K562 (cell line): ENCODE measurements around the gene HAAO.

Experiments
- CBX8 ChIP-seq: fragments of 200-600 bp; sonication (generic); IDR thresholded peaks from 2 replicates; pipeline ENCODE4 v1.6.1; 2012; ENCODE audit warnings: borderline replicate concordance, mixed run types, low read depth, mild to moderate bottlenecking, moderate library complexity, mixed read lengths, low read length, control low read depth, inconsistent platforms; ENCODE audit not compliant: poor library complexity, severe bottlenecking; ENCODE audit errors: extremely low read depth
- EP300 ChIP-seq: IDR thresholded peaks from 2 replicates; pipeline ENCODE4 v1.6.1; 2012; ENCODE audit warnings: low read length, improper control_type of control experiment
- ESRRA ChIP-seq: fragments of 450-650 bp; IDR thresholded peaks from 2 replicates; pipeline ENCODE4 v1.6.1; 2014; ENCODE audit warnings: low read depth, mild to moderate bottlenecking, moderate library complexity, borderline replicate concordance
- MTA1 ChIP-seq: fragments of 450-650 bp; IDR thresholded peaks from 2 replicates; pipeline ENCODE4 v1.6.1; 2017; ENCODE audit warnings: borderline replicate concordance
- PHTF2 ChIP-seq: fragments of 250-450 bp; sonication (Bioruptor Pico); IDR thresholded peaks from 2 replicates; pipeline ENCODE4 v1.5.0; 2021; ENCODE audit warnings: mild to moderate bottlenecking
- RB1 ChIP-seq: fragments of 450-650 bp; IDR thresholded peaks from 2 replicates; pipeline ENCODE4 v1.6.1; 2017; ENCODE audit warnings: low read depth, mild to moderate bottlenecking
- TAF1 ChIP-seq: IDR thresholded peaks from 2 replicates; pipeline ENCODE4 v1.6.1; 2011; ENCODE audit warnings: mild to moderate bottlenecking, low read length, moderate library complexity; ENCODE audit not compliant: insufficient read depth, control insufficient read depth, severe bottlenecking; ENCODE audit errors: extremely low read depth
- THRAP3 ChIP-seq: fragments of 450-650 bp; IDR thresholded peaks from 2 replicates; pipeline ENCODE4 v1.6.1; 2016; ENCODE audit warnings: mild to moderate bottlenecking, inconsistent platforms, borderline replicate concordance
- ZFX ChIP-seq: sonication (generic); formaldehyde crosslinking; IDR thresholded peaks from 2 replicates; pipeline ENCODE4 v1.8.0; 2022; ENCODE audit warnings: mild to moderate bottlenecking, missing genetic modification reagents, moderate library complexity
- ZNF143 ChIP-seq: sonication (generic); formaldehyde crosslinking; IDR thresholded peaks from 2 replicates; pipeline ENCODE4 v1.9.0; 2022; ENCODE audit warnings: mild to moderate bottlenecking, missing genetic modification reagents
- ZNF274 ChIP-seq: IDR thresholded peaks from 2 replicates; pipeline ENCODE4 v1.6.1; 2011; ENCODE audit warnings: low read depth, mild to moderate bottlenecking, low read length, moderate library complexity, borderline replicate concordance
- ZNF76 ChIP-seq: fragments of 250-450 bp; sonication (Bioruptor Pico); IDR thresholded peaks from 2 replicates; pipeline ENCODE4 v1.4.0; 2020; ENCODE audit warnings: mild to moderate bottlenecking, moderate library complexity, borderline replicate concordance

- TF ChIP-seq THRAP3 = no peak
- no peak for TF ChIP-seq ESRRA
- no peak for TF ChIP-seq TAF1
- TF ChIP-seq ZNF274 = no peak
- no peak for TF ChIP-seq CBX8
- no peak for TF ChIP-seq ZFX (CRISPR knock-in tag)
- TF ChIP-seq EP300 = no peak
- no peak for TF ChIP-seq ZNF143
- no peak for TF ChIP-seq MTA1
- TF ChIP-seq RB1 = no peak
- no peak for TF ChIP-seq ZNF76 (CRISPR knock-in tag)
- no peak for TF ChIP-seq PHTF2
These were observed 43.5 kb downstream of the HAAO start for GRCh38 chr2:42748840-42749239.
